ENCODE measurements around the gene CEP72.

- TF ChIP-seq ELF4 (IDR thresholded peaks at IDR 0.05) (no peak), SP1 (IDR thresholded peaks at IDR 0.05) (no peak), CTBP1 (IDR thresholded peaks at IDR 0.05; ENCODE audit: borderline replicate concordance) (no peak), TARDBP (IDR thresholded peaks at IDR 0.05) (no peak), SUZ12 (IDR thresholded peaks at IDR 0.05) (no peak), FOXM1 (IDR thresholded peaks at IDR 0.05; ENCODE audit: borderline replicate concordance) (no peak), NFRKB (IDR thresholded peaks at IDR 0.05) (no peak), FOXA1 (IDR thresholded peaks at IDR 0.05) (no peak), L3MBTL2 (conservative IDR thresholded peaks at IDR 0.05) (no peak), FOXK2 (IDR thresholded peaks at IDR 0.05) (no peak), BHLHE40 (IDR thresholded peaks at IDR 0.05; ENCODE audit: borderline replicate concordance) (no peak), ZNF384 (IDR thresholded peaks at IDR 0.05) (no peak), ARNT (IDR thresholded peaks at IDR 0.05) (no peak)
- TF ChIP-seq, protein P1, sequence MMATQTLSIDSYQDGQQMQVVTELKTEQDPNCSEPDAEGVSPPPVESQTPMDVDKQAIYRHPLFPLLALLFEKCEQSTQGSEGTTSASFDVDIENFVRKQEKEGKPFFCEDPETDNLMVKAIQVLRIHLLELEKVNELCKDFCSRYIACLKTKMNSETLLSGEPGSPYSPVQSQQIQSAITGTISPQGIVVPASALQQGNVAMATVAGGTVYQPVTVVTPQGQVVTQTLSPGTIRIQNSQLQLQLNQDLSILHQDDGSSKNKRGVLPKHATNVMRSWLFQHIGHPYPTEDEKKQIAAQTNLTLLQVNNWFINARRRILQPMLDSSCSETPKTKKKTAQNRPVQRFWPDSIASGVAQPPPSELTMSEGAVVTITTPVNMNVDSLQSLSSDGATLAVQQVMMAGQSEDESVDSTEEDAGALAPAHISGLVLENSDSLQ (IDR thresholded peaks at IDR 0.05) = no peak
Measured at GRCh38 chr5:636951-637350, 24.8 kb downstream of the CEP72 start.
